GM12891 (cell line): Measurements from ENCODE around the gene MALSU1.

Source experiments
- POLR2A ChIP-seq: IDR thresholded peaks from 2 replicates; pipeline ENCODE4 v1.6.1; 2011; ENCODE audit warnings: low read depth, low read length, control low read depth
- POLR2AphosphoS5 ChIP-seq: IDR thresholded peaks from 2 replicates; pipeline ENCODE4 v1.6.1; 2011; ENCODE audit warnings: low read depth, low read length, control low read depth

- TF ChIP-seq POLR2A: no peak
- TF ChIP-seq POLR2AphosphoS5: no peak
These were observed 59.1 kb downstream of the MALSU1 start for GRCh38 chr7:23358152-23358674.
